GM21717 (cell line): ENCODE results near the gene KRTAP10-2.
"Not testable (repeated sequence)": the region's sequence is repeated elsewhere in the genome, so short reads cannot be mapped to it uniquely, and the experiment has no call there.

Source experiments
- ATAC-seq: cut with Tn5 transposase; IDR thresholded peaks from one replicate; pipeline ENCODE4 v1.9.1; 2021; ENCODE audit warnings: mild to moderate bottlenecking, moderate library complexity; ENCODE audit not compliant: unreplicated experiment

The KRTAP10-2 gene

GRCh38 chr21:44583089-44583799 lies 31.9 kb upstream of the KRTAP10-2 start:
- no peak for ATAC-seq

GRCh38 chr21:44582055-44582454 lies 30.8 kb upstream of the KRTAP10-2 start:
- no peak for ATAC-seq

- no peak for ATAC-seq
Observed at GRCh38 chr21:44581158-44581557, 29.9 kb upstream of the KRTAP10-2 start.

- not testable (repeated sequence) for ATAC-seq
Observed at GRCh38 chr21:44580231-44580821, 29.0 kb upstream of the KRTAP10-2 start, which contains the start of gene KRTAP10-5. Gene KRTAP10-5, minus strand, starts transcription at chr21:44580604. Its CDS starts 26 bp downstream, at chr21:44580578.

GRCh38 chr21:44579833-44580144 lies 28.5 kb upstream of the KRTAP10-2 start:
- no peak for ATAC-seq

- ATAC-seq = no peak
Observed at GRCh38 chr21:44579056-44579832, 27.9 kb upstream of the KRTAP10-2 start.

- ATAC-seq = no peak
Observed at GRCh38 chr21:44578371-44579055, 27.2 kb upstream of the KRTAP10-2 start.

- ATAC-seq = no peak
Observed at GRCh38 chr21:44576025-44576420, 24.7 kb upstream of the KRTAP10-2 start.

- ATAC-seq = no peak
Observed at GRCh38 chr21:44575307-44576024, 24.2 kb upstream of the KRTAP10-2 start.

GRCh38 chr21:44574457-44575306 lies 23.4 kb upstream of the KRTAP10-2 start:
- ATAC-seq = no peak

- not testable (repeated sequence) for ATAC-seq
Observed at GRCh38 chr21:44573630-44574456, 22.5 kb upstream of the KRTAP10-2 start, which contains the start of gene KRTAP10-4. Gene KRTAP10-4, plus strand, starts transcription at chr21:44573729. Its CDS starts 30 bp downstream, at chr21:44573759.

GRCh38 chr21:44572959-44573583 lies 21.8 kb upstream of the KRTAP10-2 start:
- ATAC-seq = no peak

- ATAC-seq = no peak
Observed at GRCh38 chr21:44571844-44572782, 20.8 kb upstream of the KRTAP10-2 start.

GRCh38 chr21:44571296-44571695 lies 20.0 kb upstream of the KRTAP10-2 start:
- ATAC-seq = no peak

- ATAC-seq = no peak
Observed at GRCh38 chr21:44569861-44570517, 18.7 kb upstream of the KRTAP10-2 start.

GRCh38 chr21:44568667-44569556 lies 17.6 kb upstream of the KRTAP10-2 start:
- ATAC-seq = no peak
